PC-9 (cell line): ENCODE results near the gene ZNFX1. TPM values are rescaled to one million over a fixed set of nuclear protein-coding genes. Genes with fewer than 3 reads are reported as not detected.

Source experiments
- total RNA-seq: library from RNA; stranded (reverse); gene quantifications from 2 replicates; pipeline ENCODE4 v1.2.3, GENCODE V29; 2021

The ZNFX1 gene
- total RNA-seq, 1 experiment from 2014 or later, result 29.7 TPM

Other genes with a start within 250 kb of the ZNFX1 start
- 83.1 and 132 TPM in 2 replicates for gene CSE1L, start 231.7 kb downstream of the ZNFX1 start, total RNA-seq
- gene STAU1, start 89.7 kb downstream of the ZNFX1 start, total RNA-seq, result 127 and 153 TPM in 2 replicates
- 50.6 and 64.4 TPM in 2 replicates for gene DDX27, start 58.6 kb downstream of the ZNFX1 start, total RNA-seq
- gene KCNB1, start 204.6 kb upstream of the ZNFX1 start, total RNA-seq, result 0.04 TPM in 1 of 2 replicates, not detected in the other